Activated gamma-delta T cell (primary cell): ENCODE results near the gene PDXDC1.
A peak's percentile ranks its signal among the peaks of the same experiment; 100 is the strongest.
"Not testable (repeated sequence)": the region's sequence is repeated elsewhere in the genome, so short reads cannot be mapped to it uniquely, and the experiment has no call there.

Experiments used
- DNase-seq: peaks from one replicate; lab custom pipeline; 2025; lab: John Stamatoyannopoulos, UW
- total RNA-seq, 2 donors: gene quantifications; one replicate each; lab custom pipeline; 2026; lab: John Stamatoyannopoulos, UW

Gene PDXDC1
- 137 to 156 reads per million in 2 donors for total RNA-seq

DNA sequence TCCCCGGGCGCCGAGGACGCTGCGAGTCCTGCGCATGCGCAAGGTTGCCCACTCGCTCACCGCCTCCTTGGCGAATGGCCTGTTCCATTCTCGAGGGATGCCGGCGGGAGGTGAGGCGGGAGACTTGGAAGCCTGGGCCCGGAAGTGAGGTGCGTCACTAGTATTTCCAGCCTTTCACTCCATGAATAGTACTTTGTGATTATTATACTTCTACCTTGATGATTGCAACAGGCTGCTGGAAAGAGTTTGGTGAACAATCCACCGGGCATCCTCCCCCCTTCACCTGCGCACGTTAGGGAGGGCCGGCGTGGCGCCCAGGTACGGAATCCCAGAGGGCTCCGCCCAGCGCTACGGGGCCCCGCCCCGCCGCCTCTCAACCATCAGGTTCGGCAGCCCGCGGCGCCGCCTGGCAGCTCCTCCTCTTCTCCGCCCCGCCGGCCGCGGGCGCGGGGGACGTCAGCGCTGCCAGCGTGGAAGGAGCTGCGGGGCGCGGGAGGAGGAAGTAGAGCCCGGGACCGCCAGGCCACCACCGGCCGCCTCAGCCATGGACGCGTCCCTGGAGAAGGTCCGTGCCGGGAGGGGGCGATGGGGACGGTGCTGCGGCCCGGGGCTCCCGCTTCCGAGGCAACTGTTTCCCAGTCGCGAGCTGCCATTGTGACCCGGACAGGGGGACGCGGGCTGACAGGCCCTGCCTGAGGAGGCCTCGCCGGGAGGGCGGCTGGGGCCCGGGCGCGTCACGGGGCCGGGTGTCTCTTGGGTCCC lies at the start of gene PDXDC1:
Gene PDXDC1, plus strand, starts transcription at position 371 of the 762 bp plus-strand sequence. Its CDS starts 174 bp downstream, at position 545.
- peak; percentile 98 for DNase-seq

GRCh38 chr16:14928064-14928714 lies 46.6 kb upstream of the PDXDC1 start:
- not testable (repeated sequence) for DNase-seq

- DNase-seq, result not testable (repeated sequence)
Measured at GRCh38 chr16:14929176-14929575, 45.6 kb upstream of the PDXDC1 start.

- not testable (repeated sequence) for DNase-seq
Measured at GRCh38 chr16:14930246-14930645, 44.6 kb upstream of the PDXDC1 start.

DNA sequence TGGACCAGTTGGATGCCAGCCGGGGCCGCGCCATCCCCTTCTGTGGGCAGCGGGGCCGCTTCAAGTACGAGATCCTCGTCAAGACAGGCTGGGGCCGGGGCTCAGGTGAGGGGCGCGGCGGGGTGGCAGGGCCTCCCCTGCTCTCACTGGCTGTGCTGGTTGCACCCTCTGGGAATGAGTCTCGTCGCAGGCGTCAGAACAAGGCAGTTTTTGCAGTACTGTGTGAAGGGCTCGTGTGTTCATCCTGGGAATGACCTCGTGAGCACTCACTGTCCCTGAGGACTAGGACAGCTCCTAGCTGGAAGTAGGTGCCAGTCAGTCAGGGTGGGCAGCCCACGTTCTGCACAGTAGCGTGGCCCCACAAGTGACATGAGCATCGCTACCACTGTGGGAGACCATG lies 43.9 kb upstream of the PDXDC1 start:
- not testable (repeated sequence) for DNase-seq

DNA sequence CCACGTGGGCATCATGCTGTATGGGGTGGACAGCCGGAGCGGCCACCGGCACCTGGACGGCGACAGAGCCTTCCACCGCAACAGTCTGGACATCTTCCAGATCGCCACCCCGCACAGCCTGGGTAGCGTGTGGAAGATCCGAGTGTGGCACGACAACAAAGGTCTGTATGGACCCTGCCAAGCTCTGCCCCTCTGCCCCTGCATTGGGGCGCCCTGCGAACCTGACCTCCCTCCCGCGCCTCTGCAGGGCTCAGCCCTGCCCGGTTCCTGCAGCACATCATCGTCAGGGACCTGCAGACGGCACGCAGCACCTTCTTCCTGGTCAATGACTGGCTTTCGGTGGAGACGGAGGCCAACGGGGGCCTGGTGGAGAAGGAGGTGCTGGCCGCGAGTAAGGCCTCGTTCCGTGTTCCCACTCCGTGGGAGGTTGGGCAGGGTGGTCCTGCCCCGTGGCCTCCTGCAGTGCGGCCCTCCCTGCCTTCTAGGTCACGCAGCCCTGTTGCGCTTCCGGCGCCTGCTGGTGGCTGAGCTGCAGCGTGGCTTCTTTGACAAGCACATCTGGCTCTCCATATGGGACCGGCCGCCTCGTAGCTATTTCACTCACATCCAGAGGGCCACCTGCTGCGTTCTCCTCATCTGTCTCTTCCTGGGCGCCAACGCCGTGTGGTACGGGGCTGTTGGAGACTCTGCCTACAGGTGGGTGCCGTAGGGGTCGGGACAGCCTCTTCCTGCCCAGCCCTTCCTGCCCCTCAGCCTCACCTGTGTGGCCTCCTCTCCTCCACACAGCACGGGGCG lies 42.0 kb upstream of the PDXDC1 start:
- DNase-seq, result not testable (repeated sequence)

DNA sequence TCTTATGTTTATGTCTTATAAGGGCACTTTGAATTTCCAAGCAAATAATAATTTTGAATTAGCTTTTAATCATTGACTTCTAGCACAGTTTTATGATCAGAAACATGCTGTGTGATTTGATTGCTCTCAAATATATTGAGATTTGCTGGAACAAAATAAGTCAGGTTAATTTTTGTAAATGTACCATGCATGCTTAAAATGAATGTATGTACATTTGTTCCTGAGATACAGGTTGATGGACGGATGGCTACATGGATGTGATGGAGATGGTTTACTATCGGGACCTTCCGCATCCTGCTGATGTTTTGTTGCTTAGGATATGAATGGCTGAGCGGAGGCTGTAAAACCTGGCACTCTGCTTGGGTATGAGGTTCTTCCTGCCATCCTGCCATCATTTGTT lies 37.7 kb upstream of the PDXDC1 start, which contains the start of gene NPIPA1:
Gene NPIPA1, plus strand, starts transcription at position 301 of the 400 bp plus-strand sequence. Its CDS starts 0 bp downstream, at position 301.
- DNase-seq, result not testable (repeated sequence)

DNA sequence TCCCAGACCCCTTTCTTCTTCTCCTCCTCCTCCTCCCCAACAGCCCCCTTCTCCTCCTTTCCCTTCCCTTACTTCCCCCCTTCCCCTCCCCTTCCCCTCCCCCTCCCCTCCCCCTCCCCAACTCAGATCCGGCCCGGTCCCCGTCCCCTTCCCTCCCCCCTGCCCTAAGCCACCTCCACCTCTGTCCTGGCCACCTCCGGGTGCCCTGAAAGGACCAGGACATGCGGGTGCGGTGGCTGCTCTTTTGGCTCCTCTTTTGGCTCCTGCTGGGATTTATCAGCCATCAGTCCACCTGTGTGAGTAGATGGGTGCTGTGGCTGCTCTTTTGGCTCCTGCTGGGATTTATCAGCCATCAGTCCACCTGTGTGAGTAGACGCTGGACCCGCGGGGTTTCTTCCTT lies 36.8 kb upstream of the PDXDC1 start:
- DNase-seq, result not testable (repeated sequence)

GRCh38 chr16:14942686-14943085 lies 32.1 kb upstream of the PDXDC1 start:
- not testable (repeated sequence) for DNase-seq

GRCh38 chr16:14955546-14956231 lies 19.1 kb upstream of the PDXDC1 start:
- no peak for DNase-seq

GRCh38 chr16:14957576-14958322 lies 17.1 kb upstream of the PDXDC1 start:
- DNase-seq, result no peak

GRCh38 chr16:14958323-14958600 lies 16.6 kb upstream of the PDXDC1 start:
- no peak for DNase-seq

DNA sequence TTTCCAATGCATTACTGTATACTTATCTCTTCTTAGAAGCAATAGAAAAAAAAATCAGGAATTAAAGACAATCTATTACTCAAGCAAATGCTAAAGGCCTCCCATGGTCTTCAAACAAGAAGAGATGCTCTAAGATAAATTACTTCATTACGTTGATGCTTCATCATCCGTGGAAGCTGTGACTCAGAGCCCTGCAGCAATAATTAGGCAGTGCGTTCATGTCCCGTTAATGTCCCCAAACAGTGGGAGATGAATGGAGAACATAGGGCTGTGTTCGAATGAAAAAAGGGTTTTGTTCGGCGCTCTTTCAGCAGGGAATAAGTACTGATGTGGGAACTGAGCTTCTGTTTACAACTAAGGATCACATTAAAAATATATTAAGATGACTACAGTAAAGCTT lies 15.9 kb upstream of the PDXDC1 start:
- DNase-seq, result no peak

- DNase-seq, result no peak
Measured at GRCh38 chr16:14961405-14962186, 13.2 kb upstream of the PDXDC1 start.

GRCh38 chr16:14963281-14964173 lies 11.3 kb upstream of the PDXDC1 start:
- DNase-seq, result no peak

DNA sequence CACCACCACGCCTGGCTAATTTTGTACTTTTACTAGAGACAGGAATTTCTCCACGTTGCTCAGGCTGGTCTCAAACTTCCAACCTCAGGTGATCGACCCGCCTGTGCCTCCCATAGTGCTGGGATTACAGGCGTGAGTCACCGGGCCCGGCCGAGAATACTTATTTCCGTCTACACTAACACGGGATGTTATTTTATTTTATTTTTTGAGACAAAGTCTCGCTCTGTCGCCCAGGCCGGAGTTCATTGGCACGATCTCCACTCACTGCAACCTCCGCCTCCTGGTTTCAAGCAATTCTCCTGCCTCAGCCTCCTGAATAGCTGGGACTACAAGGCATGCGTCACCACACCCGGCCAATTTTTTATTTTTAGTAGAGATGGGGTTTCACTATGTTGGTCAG lies 9.5 kb upstream of the PDXDC1 start:
- DNase-seq, result no peak

GRCh38 chr16:14969795-14970194 lies 5.0 kb upstream of the PDXDC1 start:
- not testable (repeated sequence) for DNase-seq

DNA sequence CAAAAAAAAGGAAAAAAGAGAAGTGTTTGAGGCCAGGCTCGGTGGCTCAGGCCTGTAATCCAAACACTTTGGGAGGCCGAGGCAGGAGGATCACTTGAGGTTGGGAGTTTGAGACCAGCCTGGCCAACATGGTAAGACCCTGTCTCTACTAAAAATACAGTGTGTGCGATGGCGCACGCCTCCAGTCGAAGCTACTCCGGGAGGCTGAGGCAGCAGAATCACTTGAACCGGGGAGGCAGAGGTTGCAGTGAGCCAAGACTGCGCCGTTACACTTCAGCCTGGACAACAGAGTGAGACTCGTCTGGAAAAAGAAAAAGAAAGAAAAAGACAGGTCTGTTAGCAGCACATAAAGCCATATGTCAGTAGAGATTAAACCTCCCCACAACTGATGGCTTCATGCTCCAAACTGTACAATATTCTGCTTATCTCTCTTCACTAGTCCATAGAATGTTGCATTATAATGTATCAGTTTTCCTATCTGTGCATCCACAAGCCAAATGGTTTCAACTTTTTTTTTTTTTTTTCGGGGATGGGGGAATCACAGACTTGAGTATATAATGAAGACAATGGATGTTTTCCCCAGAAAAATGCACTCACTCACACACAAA lies 3.1 kb upstream of the PDXDC1 start:
- DNase-seq, result not testable (repeated sequence)

DNA sequence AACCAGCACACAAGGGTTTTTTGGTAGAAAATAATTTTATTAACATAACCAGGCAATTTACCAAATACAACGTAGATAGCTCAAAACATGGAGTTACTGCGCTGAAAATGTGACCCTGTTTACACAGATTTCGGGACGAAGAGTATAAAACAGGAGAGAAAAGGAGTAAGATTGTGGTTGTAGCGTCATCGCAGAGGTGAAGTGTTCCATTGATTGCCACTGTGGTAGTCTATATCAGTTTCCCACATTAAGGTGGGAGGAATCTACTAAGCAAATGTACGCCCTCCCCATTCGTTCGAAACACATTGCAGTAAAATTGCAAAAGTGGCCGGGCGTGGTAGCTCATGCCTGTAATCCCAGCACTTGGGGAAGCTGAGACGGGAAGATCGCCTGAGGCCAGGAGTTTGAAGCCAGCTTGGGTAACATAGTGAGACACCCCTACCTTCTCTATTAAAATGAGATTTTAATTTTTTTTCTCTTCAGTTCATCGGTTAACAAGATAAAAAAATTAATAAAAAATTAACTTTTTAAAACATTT lies 972 bp upstream of the PDXDC1 start:
- DNase-seq, result not testable (repeated sequence)
